Amniotic epithelial cell (primary cell): Measurements from ENCODE around the gene TXNIP.

Experiments
- DNase-seq: peaks from one replicate; pipeline ENCODE4 v3.0.0-alpha.2; 2010; ENCODE audit warnings: low read depth

Gene TXNIP

DNA sequence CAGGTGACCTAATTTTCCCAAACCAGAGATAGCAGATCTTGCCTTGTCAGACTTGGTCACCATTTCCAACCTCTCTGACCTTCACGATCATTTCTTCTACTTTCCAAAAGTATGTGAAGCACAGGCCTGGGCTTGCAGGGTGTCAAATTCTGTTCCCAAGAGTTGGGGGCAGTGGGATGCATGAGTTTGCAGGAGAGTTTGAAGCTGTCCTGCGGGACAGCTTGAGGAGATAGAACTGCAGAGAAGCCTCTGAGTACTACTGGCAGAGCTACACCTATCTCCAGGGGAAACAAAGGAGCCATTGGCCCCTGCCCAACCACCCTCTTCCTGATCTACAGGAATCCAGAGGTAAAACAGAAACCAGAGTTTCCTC, 11.3 kb downstream of the TXNIP start:
- DNase-seq = no peak

DNA sequence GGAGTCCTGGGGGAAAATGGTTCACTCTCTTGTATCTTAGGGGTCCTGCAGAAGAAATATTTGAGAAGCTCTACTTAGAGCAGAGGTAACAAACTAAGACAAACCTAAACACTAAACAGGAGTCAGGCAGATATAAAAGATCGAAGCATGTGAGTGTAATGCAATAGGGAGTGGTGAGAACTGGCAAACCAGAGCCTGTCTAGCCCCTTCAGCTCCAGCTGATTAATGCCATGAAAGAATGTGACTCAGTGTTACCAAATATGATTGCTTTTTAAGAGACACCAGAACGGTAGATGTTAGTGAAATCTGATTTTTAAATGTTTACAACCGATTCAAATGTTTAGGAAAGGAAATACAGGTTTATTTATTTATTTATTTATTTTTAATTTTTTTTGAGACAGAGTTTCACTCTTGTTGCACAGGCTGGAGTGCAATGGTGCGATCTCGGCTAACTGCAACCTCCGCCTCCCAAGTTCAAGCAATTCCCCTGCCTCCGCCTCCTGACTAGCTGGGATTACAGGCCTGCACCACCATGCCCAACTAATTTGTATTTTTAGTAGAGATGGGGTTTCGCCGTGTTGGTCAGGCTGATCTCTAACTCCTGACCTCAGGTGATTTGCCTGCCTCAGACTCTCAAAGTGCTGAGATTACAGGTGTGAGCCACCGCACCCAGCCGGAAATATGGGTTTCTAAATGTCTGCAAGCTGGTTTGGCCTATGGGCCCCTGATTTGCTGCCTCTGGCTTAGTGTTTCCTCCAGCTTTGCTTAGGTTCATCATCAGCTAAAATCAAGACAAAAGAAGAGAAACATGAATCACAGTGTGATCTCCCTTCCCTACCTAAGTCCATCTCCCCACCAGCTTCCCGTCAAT, 12.2 kb downstream of the TXNIP start:
- peak; percentile 49 for DNase-seq

DNA sequence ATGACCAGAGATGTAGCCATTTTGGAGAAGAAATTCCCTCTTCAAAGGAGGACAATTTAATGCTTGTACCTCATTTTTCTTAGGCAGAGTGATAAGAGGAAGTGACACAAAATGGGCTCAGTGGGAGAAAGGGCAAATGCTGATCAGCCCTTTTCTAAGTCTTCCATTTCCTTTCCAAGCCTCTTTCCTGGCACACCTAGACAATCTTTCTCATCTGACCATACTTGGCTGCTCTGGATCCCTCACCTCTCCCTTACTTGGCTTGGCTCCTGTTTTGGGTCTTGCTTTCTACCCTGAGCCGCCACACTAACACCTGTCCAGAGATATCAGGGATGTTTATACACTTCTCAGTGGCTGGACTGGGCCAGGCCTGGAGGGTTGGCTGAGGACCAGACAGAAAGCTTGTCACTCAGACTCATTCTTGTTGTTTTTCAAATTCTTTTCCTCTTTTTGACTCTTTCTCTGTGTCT, 13.1 kb downstream of the TXNIP start:
- no peak for DNase-seq

DNA sequence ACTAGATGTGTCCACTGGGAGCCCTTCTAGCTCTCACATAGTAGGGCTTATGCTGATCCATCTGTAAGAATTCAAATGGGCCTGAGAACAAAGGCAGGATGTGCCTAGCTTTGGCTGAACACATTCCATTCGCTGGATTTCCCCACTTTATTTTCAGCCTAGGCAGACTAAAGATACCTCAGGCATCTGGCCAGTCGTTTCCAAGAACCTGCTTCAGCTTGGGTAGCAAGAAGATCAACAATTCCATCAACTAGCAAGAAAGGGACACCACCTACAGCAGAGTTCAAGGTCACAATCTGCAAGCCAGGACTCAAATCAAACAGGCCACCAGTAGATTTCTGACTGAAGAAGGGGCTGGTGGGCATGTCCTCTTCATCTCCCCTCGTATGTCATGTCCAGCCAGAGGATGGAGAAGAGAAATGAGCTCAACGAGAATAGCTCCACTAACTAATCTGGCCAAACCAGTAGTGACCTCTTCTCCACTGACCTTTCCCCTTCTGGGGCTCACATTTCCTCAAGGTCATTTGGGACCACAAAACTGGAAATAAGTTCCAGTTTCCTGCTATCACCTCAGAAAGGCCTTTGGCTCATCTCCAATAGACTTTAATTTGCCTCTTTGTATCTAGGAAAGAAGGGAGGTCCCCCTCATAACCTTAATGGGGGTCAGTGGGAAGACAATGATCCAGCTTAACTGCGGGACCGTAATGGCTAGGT, 14.2 kb downstream of the TXNIP start:
- DNase-seq = no peak

DNA sequence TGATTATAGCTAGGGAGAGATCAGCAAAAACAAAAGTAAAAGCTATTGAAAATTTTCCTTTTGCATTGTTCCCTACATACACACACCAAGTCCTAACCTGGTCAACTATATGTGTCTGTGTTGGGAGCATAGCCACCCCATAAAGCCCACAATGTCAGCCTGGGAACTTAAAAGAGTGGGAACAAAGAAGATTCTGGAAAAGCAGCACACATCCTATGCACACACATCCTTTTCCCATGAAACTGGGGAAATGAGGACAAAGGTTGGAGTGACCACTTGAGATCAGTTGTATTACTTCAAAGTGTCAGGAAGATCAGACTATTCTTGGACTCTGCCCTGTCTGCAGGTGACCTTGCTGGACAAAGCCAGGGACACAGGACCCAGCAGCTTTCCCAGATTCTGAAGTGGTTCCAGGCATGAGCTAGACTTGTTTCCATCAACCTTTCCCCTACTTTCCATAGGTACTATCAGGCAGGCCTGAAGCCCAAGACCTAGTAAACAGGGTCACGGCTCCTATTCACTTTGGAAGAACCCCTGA, 15.9 kb downstream of the TXNIP start:
- no peak for DNase-seq

DNA sequence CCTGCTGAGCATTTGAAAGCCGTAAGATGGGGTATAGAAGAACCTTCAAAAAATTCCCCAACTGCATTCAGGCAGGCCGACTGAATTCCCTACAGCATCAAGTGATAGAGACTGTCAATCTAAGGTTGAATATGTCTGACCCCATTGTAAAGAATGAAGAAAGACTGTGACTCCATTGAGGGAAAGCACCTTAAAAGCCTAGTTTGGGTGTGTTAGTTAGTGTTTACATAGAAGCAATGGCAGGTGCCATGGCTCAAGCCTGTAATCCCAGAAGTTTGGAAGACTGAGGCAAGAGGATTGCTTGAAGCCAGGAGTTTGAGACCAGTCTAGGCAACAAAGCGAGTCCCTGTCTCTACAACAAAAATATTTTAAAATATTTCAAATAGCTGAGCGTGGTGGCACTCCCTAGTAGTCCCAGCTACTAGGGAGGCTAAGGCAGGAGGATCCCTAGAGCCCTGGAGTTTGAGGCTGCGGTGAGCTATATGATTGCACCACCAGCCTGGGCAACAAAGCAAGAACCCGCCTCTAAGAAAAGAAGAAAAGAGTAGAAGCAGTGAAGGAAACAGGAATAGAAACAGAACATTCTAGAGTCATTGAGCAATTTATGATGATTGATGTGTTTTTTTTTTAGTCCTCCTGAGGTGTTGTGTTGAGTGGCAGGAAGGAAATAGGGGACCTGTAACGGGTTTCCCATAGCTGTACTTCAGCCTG, 16.5 kb downstream of the TXNIP start:
- DNase-seq = peak; percentile 76

DNA sequence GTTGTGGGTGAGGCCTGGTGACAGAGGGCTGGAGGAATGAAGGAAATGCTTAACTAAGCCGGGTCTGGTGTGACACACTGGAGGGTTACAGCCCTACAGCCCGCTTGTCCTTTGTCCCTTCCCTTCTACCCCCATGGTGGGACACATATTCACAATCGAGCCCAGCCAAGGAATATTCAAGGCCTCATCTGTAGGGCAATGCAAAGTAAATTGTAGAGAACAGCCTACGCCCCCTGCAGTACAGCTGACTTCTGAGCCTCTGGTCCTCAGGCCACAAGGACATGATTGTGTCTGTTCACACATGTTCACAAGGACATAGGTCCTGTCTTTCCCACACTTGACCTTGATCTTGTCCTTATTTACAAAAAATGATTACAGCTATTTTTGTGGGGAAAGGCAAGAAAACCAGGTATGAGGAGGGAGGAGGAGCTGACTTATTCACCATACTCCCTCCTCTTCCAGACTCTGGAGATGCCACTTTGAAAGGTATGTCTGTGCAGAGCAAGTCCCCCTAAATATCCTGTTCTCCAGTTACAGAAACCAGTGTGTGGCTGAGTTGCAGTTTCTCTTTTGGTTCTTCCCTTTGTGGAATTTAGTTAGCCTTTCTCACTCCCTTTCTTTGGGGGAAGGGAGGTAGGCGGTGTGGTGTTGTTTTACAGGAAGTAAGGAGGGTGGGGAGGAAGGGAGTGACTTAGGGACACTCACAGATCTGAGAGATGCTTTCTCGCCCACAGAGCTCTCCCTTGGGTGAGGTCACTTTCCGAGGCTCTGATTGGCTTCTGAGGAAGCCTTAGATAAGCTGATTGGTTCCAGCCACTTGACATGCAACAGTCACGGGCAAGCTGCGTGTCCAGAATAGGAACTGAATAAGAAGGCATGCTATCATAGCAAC, 17.3 kb downstream of the TXNIP start:
- peak; percentile 99 for DNase-seq

DNA sequence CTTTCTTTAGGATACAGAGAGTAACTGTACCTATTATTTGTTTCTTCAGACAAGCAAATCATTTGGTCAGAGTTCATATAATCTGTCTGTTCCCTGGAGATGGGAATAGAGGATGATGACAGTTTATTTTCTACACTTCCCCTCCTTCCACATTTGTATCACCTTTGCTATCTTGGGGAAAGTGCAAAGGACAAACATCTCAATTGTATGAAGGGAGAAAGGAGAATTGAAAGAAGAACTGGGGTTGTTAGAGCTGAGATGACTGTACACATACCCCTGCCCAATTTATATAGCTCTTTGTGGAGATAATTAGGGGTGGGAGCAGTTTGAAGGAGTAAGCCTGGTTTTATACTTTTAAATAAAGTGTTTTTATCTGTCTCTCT, 17.9 kb downstream of the TXNIP start:
- no peak for DNase-seq

DNA sequence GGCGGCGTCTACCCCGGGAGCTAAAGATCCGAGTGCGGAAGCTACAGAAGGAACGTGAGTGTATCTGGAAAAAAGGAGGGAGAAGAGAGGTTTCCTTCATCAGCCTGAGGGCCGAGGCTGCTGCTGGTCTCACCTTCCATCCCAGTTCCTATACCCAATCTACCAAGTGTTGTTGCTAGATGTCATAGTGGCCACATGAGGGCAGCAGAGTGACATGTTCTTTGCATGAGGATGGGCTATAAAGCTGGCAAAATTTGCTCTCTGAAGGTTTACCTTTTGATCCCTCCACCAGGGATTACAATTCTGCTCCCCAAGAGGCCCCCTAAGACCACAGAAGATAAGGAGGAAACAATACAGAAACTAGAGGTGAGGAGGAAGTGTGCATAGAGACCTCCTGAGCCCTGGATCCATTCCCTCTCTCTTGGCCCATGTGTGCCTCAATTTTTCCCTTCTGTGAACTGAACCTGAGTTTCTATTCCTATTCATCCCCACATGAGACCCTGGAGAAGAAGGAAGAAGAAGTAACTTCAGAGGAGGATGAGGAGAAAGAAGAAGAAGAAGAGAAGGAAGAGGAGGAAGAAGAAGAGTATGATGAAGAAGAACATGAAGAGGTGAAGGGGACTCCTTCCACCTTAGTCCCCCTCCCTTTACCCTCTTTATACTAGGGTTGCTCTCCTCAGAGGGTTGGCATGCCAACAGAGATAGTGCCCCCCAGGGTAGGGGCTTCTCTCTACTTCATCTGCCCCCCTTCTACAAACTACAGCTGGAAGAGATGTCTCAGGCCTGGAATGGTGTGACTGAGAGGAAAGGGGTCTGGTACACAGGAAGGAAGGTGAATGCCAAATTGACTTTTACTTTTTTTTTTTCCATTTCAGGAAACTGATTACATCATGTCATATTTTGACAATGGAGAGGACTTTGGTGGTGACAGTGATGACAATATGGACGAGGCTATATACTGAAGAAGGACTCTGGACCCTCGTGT, 18.6 kb downstream of the TXNIP start:
- peak; percentile 85 for DNase-seq

DNA sequence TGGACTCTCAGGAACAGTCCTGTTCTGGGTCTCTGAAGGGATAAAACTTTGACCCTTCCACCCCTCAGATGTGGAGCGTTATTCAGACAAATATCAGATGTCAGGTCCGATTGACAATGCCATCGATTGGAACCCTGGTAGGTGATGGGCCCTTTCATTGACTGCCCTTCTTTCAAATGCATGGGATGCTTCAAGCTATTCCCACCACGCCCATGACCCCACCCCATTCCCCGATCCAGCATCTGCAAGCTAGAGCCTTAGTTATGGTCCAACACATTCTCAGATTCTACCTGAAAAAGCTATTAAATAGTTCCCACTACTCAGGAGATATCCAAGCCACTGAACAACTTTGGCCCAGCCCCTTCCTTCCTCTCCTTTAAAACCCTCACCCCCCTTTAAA, 19.4 kb downstream of the TXNIP start:
- no peak for DNase-seq

DNA sequence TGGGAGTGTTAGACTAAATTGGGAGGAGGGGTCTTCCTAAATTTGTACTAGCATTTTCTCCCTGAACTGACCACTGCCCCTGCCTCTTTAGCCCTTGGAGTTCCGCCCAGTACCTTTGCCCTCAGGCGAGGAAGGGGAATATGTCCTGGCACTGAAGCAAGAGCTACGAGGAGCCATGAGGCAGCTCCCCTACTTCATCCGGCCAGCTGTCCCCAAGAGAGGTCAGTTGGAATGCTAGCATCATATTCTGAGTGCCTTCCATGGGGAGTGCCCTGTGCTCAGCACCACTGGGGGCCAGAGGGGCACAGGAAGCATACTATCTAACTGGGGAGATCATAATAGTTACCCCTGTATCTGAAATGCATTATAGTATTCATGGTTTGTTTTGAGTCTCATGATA, 21.2 kb downstream of the TXNIP start:
- DNase-seq = no peak

DNA sequence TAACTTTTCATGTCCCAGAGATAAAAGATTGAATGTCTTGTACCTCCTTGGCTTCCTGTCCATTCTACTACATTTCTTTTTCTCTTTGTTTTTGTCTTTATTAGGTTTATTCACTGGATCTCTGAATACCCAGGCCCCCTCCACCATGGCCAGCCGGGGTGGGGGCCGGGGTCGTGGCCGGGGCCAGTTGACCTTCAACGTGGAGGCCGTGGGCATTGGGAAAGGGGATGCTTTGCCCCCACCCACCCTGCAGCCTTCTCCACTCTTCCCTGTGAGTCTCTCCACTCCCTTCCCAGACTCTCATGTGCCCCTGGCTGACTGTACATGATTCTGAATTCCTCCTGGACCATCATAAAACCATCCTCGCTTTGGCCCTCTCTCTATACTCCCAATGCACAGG, 21.7 kb downstream of the TXNIP start:
- DNase-seq = no peak

DNA sequence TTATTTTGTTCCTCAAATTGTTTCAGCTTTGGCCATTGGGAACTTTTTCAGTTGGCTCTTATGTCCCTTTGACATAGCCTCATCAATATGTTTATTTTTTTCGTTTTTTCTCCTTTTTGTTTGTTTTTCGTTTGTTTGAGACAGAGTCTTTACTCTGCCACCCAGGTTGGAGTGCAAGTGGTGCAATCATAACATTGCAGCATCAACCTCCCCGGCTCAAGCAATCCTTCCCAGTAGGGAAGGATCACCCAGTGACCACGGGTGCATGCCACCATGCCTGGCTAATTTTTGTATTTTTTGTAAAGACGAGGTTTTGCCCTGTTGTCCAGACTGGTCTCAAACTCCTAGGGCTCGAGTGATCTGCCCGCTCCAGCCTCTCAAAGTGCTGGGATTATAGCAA, 23.8 kb downstream of the TXNIP start:
- DNase-seq = peak; percentile 45

DNA sequence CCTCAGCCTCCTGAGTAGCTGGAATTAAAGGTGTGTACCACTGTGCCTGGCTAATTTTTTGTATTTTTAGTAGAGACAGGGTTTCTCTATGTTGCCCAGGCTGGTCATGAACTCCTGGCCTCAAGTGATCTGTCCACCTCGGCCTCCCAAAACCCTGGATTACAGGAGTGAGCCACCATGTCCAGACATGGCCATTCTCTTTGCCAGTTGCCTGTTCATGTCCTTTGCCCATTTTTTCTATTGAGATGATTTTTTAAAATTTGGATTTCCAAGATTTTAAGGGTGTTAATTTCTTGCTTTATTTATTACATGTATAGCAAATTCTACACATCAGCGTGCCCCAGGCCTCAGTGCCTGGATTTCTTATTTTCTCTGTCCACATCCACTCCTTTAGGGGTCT, 29.1 kb downstream of the TXNIP start:
- no peak for DNase-seq

DNA sequence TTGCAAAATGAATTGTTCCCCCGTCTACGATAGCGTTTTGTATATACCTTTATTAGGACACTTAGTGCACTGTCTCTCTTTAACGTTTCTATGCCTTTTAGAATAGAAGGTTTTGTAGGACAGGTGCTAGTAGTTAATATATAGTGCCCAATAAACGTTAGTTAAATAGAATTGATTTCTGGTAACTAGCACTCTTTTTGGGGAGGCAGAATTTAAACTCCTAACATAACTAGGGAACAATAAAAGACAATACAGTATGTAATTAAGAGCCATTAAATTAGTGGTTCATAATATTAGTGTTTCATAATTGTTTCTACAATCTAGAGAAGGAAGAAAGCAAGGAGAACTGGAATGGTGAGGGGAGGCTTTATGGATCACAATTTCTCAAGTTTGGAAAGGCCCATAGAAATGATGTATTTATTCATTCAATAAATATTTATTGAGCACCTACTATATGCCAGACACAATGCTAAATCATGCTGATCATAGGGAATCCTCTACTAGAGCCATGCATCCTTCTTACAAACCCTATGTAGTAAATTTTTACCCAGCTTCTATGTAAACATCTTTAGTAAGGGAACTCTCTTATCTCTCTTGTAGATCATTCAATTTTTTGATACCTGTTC, 31.1 kb downstream of the TXNIP start:
- DNase-seq = no peak

DNA sequence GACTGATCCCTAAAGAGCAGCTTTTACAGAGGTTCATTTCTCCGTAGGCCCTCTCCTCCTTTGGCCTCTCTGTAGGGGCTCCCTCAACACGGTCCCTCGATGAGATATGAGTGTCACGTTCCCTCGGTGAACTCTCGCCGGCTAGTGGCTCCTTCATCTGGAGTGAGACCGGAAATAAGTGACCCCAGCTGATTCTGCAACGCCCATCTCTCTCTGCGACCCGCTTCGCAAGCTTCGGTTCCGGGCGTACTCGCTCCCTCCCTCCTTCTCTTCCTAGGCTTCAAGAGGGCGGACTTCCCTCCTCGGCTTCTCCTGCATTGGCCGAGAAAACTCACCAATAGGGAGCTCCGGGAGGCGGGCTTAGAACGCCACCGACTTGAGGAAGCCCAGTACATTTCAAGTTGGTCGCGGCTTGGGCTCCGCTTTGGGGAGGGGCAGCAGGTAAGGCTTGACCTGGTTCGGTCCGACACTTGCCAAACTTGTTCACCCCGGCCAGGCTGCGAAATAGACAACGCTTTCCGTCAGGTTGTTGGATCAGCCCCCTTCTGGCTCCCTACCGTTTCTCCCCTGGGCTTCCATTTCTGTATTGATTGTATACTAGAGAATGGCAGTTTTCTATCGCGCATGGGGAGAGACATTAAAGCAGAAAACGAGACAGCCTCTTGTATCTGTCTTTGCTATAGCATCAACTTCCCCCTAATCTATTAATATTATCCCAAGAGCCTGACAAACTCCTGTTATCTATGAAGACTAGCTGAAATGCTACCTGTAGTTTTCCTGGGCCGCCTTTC, 31.9 kb downstream of the TXNIP start, which contains the start of the genes ANKRD34A and POLR3GL:
TSS of gene ANKRD34A (minus strand) at position 248 of the 791 bp plus-strand sequence. CDS start 2,816 bp downstream, outside the sequence.
TSS of gene POLR3GL (plus strand) at position 363 of the 791 bp plus-strand sequence. CDS start 10,176 bp downstream, outside the sequence.
- DNase-seq = peak; percentile 85

DNA sequence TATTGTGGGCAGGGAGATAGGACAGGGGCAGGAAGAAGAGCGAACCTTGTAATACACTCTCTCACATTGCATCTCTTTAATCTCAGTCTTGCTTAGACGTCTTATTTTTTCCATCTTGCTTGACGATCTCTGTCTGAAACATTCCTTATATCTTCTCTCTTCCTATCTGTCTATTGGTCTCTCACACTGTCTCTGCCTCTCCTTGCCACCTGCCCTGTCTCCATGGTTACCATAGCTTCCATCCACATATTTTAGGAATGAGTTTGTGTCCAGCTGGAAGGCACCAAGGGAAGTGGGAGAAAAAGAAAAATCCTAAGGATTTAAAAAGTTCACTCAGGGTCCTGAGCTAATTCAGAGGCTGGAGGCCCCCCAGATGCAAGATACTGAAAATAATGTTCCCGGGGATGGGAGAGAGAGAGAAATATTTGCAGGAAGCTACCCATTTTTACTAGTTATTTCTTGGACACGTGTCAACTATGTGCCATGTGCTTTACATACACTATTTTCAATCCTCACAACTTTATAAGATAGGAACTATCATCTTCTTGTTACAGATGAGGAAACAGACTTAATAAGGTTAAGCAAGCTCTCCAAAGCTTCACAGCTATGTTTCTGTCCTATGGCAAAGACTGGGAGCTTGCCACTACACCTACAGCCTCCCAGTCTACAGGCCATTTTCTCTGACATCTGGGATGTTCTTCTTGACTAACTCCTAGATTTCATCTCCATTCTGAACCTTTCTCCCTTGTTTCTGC, 32.9 kb downstream of the TXNIP start:
- peak; percentile 77 for DNase-seq
